ENCODE results near the gene GADL1.

GADL1 gene

GRCh38 chr3:30933478-30934207, 39.2 kb upstream of the GADL1 start:
- no peak overlapping the region for H3K4me3 ChIP-seq (replicated peaks in 1 of 2; ENCODE audit: low read depth in 2 of 2, low read length in 2 of 2)
- TF ChIP-seq CTCF (IDR thresholded peaks at IDR 0.05; ENCODE audit: low read depth, low read length): no peak
- DNase-seq (ENCODE audit: low read depth in 2 of 2): no peak

GRCh38 chr3:30932513-30933098, 38.1 kb upstream of the GADL1 start:
- TF ChIP-seq CTCF (IDR thresholded peaks at IDR 0.05; ENCODE audit: low read depth, low read length): no peak
- H3K4me3 ChIP-seq (replicated peaks in 1 of 2; ENCODE audit: low read depth in 2 of 2, low read length in 2 of 2): no peak overlapping the region
- no peak for DNase-seq (ENCODE audit: low read depth in 2 of 2)

- DNase-seq (ENCODE audit: low read depth in 2 of 2): peak; percentile 11 to 57
- TF ChIP-seq CTCF (IDR thresholded peaks at IDR 0.05; ENCODE audit: low read depth, low read length): no peak
- no peak overlapping the region for H3K4me3 ChIP-seq (replicated peaks in 1 of 2; ENCODE audit: low read depth in 2 of 2, low read length in 2 of 2)
Observed at GRCh38 chr3:30924763-30925162, 30.3 kb upstream of the GADL1 start.

- DNase-seq (ENCODE audit: low read depth in 2 of 2): no peak
- no peak overlapping the region for H3K4me3 ChIP-seq (replicated peaks in 1 of 2; ENCODE audit: low read depth in 2 of 2, low read length in 2 of 2)
- TF ChIP-seq CTCF (IDR thresholded peaks at IDR 0.05; ENCODE audit: low read depth, low read length): no peak
Observed at GRCh38 chr3:30919564-30919963, 25.1 kb upstream of the GADL1 start.

GRCh38 chr3:30918761-30919160, 24.3 kb upstream of the GADL1 start:
- H3K4me3 ChIP-seq (replicated peaks in 1 of 2; ENCODE audit: low read depth in 2 of 2, low read length in 2 of 2): no peak overlapping the region
- no peak for TF ChIP-seq CTCF (IDR thresholded peaks at IDR 0.05; ENCODE audit: low read depth, low read length)
- no peak for DNase-seq (ENCODE audit: low read depth in 2 of 2)

- TF ChIP-seq CTCF (IDR thresholded peaks at IDR 0.05; ENCODE audit: low read depth, low read length): no peak
- no peak overlapping the region for H3K4me3 ChIP-seq (replicated peaks in 1 of 2; ENCODE audit: low read depth in 2 of 2, low read length in 2 of 2)
- peak; percentile 22 to 26 for DNase-seq (ENCODE audit: low read depth in 2 of 2)
Observed at GRCh38 chr3:30915782-30916181, 21.3 kb upstream of the GADL1 start.

Data from cardiac fibroblast (primary cell).